Erythroblast (primary cell): ENCODE measurements around the gene HOXA6.

ENCODE experiments used
- DNase-seq, 2 experiments: peaks; one replicate each; lab custom pipeline; 2025; lab: John Stamatoyannopoulos, UW
- GATA1 ChIP-seq: IDR thresholded peaks from 2 replicates; pipeline ENCODE4 v1.6.1; 2011; ENCODE audit warnings: low read depth, mild to moderate bottlenecking, control low read depth, low read length, moderate library complexity
- POLR2A ChIP-seq: IDR thresholded peaks from 2 replicates; pipeline ENCODE4 v1.6.1; 2011; ENCODE audit warnings: mild to moderate bottlenecking, low read length

The HOXA6 gene

GRCh38 chr7:27157702-27158431 lies 10.3 kb upstream of the HOXA6 start:
- DNase-seq, result no peak
- no peak for TF ChIP-seq GATA1
- no peak for TF ChIP-seq POLR2A

GRCh38 chr7:27156916-27157701 lies 9.5 kb upstream of the HOXA6 start:
- no peak for TF ChIP-seq POLR2A
- no peak for TF ChIP-seq GATA1
- no peak for DNase-seq

- TF ChIP-seq GATA1 (no peak), POLR2A (no peak)
- no peak for DNase-seq
Observed at GRCh38 chr7:27156508-27156898, 8.9 kb upstream of the HOXA6 start, which contains the start of gene HOXA7. Gene HOXA7, minus strand, starts transcription at chr7:27156675. Its CDS starts 130 bp downstream, at chr7:27156545.

- DNase-seq, result no peak
- TF ChIP-seq GATA1, result no peak
- no peak for TF ChIP-seq POLR2A
Observed at GRCh38 chr7:27155816-27156507, 8.4 kb upstream of the HOXA6 start.

GRCh38 chr7:27154901-27155815 lies 7.6 kb upstream of the HOXA6 start:
- no peak for DNase-seq
- TF ChIP-seq GATA1 (no peak), POLR2A (no peak)

GRCh38 chr7:27154369-27154768 lies 6.8 kb upstream of the HOXA6 start:
- DNase-seq, result no peak
- TF ChIP-seq GATA1, result no peak
- TF ChIP-seq POLR2A, result no peak

GRCh38 chr7:27153526-27153925 lies 6.0 kb upstream of the HOXA6 start:
- no peak for DNase-seq

GRCh38 chr7:27152816-27153442 lies 5.4 kb upstream of the HOXA6 start:
- DNase-seq, result no peak
- no peak for TF ChIP-seq GATA1
- no peak for TF ChIP-seq POLR2A

More at GRCh38 chr7:27153526-27153925, 6.0 kb upstream of the HOXA6 start:
- no peak for TF ChIP-seq GATA1
- no peak for TF ChIP-seq POLR2A

- no peak for DNase-seq
- TF ChIP-seq GATA1 (no peak), POLR2A (no peak)
Observed at GRCh38 chr7:27151931-27152815, 4.6 kb upstream of the HOXA6 start, which contains the start of gene HOXA3. Gene HOXA3, minus strand, starts transcription at chr7:27152583. Its CDS starts 41,943 bp downstream, at chr7:27110640.

- no peak for DNase-seq
- TF ChIP-seq POLR2A, result no peak
Observed at GRCh38 chr7:27151341-27151930, 3.9 kb upstream of the HOXA6 start.
